ENCODE data around the gene FXYD1.

FXYD1 gene

DNA sequence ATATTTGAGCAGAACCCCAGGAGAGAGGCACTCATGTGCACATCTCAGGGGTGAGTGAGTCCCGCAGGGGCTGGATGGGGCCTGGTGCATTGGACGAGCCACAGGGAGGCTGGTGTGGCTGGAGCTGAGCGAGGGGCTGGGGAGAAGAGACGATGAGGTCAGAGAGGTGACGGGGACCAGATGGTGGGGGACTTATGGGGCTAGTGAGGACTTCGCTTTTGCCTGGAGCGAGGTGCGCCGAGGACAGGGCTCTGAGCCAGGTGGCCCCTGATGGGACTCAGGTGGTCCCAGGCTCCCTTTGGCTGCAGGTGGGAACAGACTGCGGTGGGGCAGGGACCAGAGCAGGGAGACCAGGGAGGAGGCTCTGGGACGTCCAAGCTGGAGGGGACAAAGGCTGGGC is 29.9 kb upstream of the FXYD1 start (continued):
- no peak for TF ChIP-seq ZNF70 (CRISPR knock-in tag; IDR thresholded peaks at IDR 0.05)
- no peak for TF ChIP-seq ZFP3 (CRISPR knock-in tag; IDR thresholded peaks at IDR 0.05)
- TF ChIP-seq ZNF8 (CRISPR knock-in tag; IDR thresholded peaks at IDR 0.05), result no peak
- TF ChIP-seq TCF4 (CRISPR knock-in tag; IDR thresholded peaks at IDR 0.05; ENCODE audit: borderline replicate concordance), result no peak
- TF ChIP-seq OSR1 (CRISPR knock-in tag; IDR thresholded peaks at IDR 0.05), result no peak
- TF ChIP-seq GLIS3 (CRISPR knock-in tag; IDR thresholded peaks at IDR 0.05), result no peak
- TF ChIP-seq, protein P1, sequence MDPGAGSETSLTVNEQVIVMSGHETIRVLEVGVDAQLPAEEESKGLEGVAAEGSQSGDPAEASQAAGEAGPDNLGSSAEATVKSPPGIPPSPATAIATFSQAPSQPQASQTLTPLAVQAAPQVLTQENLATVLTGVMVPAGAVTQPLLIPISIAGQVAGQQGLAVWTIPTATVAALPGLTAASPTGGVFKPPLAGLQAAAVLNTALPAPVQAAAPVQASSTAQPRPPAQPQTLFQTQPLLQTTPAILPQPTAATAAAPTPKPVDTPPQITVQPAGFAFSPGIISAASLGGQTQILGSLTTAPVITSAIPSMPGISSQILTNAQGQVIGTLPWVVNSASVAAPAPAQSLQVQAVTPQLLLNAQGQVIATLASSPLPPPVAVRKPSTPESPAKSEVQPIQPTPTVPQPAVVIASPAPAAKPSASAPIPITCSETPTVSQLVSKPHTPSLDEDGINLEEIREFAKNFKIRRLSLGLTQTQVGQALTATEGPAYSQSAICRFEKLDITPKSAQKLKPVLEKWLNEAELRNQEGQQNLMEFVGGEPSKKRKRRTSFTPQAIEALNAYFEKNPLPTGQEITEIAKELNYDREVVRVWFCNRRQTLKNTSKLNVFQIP (CRISPR knock-in tag; IDR thresholded peaks at IDR 0.05; ENCODE audit: borderline replicate concordance, low read depth), result no peak

DNA sequence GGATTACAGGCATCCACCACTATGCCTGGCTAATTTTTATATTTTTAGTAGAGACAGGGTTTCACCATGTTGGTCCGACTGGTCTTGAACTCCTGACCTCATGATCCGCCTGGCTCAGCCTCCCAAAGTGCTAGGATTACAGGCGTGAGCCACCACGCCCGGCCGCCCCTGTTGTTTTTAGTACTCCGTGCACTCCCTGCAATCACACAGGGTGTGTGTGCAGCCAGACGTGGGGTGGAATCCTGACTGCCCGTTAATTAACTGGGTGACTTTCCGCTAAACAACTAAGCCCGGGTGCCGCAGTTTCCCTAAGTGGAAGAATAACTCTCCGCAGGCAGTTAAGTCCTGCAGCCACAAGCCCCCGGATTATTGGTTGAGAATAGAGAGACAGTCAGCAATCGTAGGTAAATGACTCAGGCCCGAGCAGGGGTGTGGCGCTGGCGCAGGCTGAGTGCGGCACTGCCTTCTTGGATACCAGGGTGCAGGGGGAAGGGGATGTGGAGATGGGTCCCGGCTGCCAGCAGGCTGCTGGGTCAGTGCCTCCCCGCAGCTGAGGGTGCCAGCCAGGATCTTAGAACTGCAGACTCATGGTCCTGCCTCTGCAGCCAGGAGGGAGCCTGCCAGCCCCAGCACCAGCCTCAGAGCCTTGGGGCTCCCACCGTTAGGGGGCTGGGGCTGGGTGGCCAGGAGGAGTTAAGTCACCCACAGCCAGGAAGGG is 29.1 kb upstream of the FXYD1 start:
- ATAC-seq, result peak; percentile 30; the same call in 2 of the 3 replicates
- TF ChIP-seq CSDC2 (CRISPR knock-in tag; IDR thresholded peaks at IDR 0.05) (no peak), ZNF70 (CRISPR knock-in tag; IDR thresholded peaks at IDR 0.05) (no peak), ZFP30 (CRISPR knock-in tag; IDR thresholded peaks at IDR 0.05) (no peak), SNAI2 (CRISPR knock-in tag; IDR thresholded peaks at IDR 0.05) (no peak), TOX (CRISPR knock-in tag; IDR thresholded peaks at IDR 0.05; ENCODE audit: borderline replicate concordance) (no peak), TCF4 (CRISPR knock-in tag; IDR thresholded peaks at IDR 0.05; ENCODE audit: borderline replicate concordance) (no peak), ESRRG (CRISPR knock-in tag; IDR thresholded peaks at IDR 0.05) (no peak), OSR1 (CRISPR knock-in tag; IDR thresholded peaks at IDR 0.05) (no peak), ISL1 (CRISPR knock-in tag; IDR thresholded peaks at IDR 0.05) (no peak), ARNTL (CRISPR knock-in tag; IDR thresholded peaks at IDR 0.05; ENCODE audit: borderline replicate concordance, low read depth) (no peak), ZC3H10 (CRISPR knock-in tag; IDR thresholded peaks at IDR 0.05) (no peak), PATZ1 (CRISPR knock-in tag; IDR thresholded peaks at IDR 0.05; ENCODE audit: borderline replicate concordance) (no peak), ZNF8 (CRISPR knock-in tag; IDR thresholded peaks at IDR 0.05) (no peak), ZNF565 (CRISPR knock-in tag; conservative IDR thresholded peaks at IDR 0.05; ENCODE audit: low read depth) (no peak), BACH2 (CRISPR knock-in tag; IDR thresholded peaks at IDR 0.05; ENCODE audit: borderline replicate concordance) (no peak)
- TF ChIP-seq, protein P1 (CRISPR knock-in tag; IDR thresholded peaks at IDR 0.05; ENCODE audit: borderline replicate concordance, low read depth), result no peak
- TF ChIP-seq, protein P2, sequence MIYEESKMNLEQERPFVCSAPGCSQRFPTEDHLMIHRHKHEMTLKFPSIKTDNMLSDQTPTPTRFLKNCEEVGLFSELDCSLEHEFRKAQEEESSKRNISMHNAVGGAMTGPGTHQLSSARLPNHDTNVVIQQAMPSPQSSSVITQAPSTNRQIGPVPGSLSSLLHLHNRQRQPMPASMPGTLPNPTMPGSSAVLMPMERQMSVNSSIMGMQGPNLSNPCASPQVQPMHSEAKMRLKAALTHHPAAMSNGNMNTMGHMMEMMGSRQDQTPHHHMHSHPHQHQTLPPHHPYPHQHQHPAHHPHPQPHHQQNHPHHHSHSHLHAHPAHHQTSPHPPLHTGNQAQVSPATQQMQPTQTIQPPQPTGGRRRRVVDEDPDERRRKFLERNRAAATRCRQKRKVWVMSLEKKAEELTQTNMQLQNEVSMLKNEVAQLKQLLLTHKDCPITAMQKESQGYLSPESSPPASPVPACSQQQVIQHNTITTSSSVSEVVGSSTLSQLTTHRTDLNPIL (CRISPR knock-in tag; IDR thresholded peaks at IDR 0.05; ENCODE audit: low read depth), result no peak
- TF ChIP-seq, protein P3, sequence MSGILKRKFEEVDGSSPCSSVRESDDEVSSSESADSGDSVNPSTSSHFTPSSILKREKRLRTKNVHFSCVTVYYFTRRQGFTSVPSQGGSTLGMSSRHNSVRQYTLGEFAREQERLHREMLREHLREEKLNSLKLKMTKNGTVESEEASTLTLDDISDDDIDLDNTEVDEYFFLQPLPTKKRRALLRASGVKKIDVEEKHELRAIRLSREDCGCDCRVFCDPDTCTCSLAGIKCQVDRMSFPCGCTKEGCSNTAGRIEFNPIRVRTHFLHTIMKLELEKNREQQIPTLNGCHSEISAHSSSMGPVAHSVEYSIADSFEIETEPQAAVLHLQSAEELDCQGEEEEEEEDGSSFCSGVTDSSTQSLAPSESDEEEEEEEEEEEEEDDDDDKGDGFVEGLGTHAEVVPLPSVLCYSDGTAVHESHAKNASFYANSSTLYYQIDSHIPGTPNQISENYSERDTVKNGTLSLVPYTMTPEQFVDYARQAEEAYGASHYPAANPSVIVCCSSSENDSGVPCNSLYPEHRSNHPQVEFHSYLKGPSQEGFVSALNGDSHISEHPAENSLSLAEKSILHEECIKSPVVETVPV (CRISPR knock-in tag; IDR thresholded peaks at IDR 0.05), result no peak

DNA sequence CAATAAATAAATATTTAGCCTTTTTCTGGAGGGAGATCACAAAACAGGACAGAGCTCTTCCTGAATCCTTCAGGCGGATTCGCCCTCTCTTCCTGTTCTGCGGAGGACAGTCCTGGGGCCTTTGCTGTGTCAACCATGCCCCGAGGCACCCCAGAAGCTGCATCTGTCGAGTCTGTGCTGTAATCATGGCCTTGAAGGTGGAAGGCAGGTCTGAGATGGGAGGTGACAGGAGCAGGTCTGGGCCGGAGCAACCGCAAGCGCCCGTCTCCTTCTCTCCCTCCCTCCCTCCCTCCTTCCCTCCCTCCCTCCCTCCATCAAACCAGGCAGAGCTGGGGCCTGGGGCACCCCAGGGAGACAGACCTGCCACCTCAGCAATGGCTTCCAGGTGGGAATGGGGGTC is 27.6 kb upstream of the FXYD1 start:
- TF ChIP-seq ZFP30 (CRISPR knock-in tag; IDR thresholded peaks at IDR 0.05) (no peak), ZFP3 (CRISPR knock-in tag; IDR thresholded peaks at IDR 0.05) (no peak), PATZ1 (CRISPR knock-in tag; IDR thresholded peaks at IDR 0.05; ENCODE audit: borderline replicate concordance) (no peak), OSR1 (CRISPR knock-in tag; IDR thresholded peaks at IDR 0.05) (no peak), BACH2 (CRISPR knock-in tag; IDR thresholded peaks at IDR 0.05; ENCODE audit: borderline replicate concordance) (no peak), ARNTL (CRISPR knock-in tag; IDR thresholded peaks at IDR 0.05; ENCODE audit: borderline replicate concordance, low read depth) (no peak), TOX (CRISPR knock-in tag; IDR thresholded peaks at IDR 0.05; ENCODE audit: borderline replicate concordance) (no peak), GLIS3 (CRISPR knock-in tag; IDR thresholded peaks at IDR 0.05) (no peak)
- no peak for ATAC-seq

Data from SK-N-SH treated with all-trans-retinoic acid at 6 μM for 48 hours (cell line).